ENCODE measurements around the gene TUT7.
"Not testable (repeated sequence)": the region's sequence is repeated elsewhere in the genome, so short reads cannot be mapped to it uniquely, and the experiment has no call there.

The TUT7 gene

DNA sequence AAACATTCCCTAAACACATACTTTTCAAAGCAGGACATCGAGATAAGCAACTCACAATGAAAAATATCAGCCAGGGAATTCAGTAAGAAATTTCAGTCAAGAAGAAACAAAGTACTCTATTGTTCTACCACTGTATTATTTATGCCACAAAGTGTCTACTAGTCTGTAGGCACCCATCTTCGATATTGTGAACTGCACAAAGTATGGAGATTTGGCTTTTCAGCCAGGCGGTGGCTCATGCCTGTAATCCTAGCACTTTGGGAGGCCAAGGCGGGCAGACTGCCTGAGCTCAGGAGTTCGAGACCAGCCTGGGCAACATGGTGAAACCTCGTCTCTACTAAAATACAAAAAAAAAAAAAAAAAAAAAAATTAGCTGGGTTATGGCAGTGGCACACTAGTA is 63.9 kb downstream of the TUT7 start:
- DNase-seq: not testable (repeated sequence)

DNA sequence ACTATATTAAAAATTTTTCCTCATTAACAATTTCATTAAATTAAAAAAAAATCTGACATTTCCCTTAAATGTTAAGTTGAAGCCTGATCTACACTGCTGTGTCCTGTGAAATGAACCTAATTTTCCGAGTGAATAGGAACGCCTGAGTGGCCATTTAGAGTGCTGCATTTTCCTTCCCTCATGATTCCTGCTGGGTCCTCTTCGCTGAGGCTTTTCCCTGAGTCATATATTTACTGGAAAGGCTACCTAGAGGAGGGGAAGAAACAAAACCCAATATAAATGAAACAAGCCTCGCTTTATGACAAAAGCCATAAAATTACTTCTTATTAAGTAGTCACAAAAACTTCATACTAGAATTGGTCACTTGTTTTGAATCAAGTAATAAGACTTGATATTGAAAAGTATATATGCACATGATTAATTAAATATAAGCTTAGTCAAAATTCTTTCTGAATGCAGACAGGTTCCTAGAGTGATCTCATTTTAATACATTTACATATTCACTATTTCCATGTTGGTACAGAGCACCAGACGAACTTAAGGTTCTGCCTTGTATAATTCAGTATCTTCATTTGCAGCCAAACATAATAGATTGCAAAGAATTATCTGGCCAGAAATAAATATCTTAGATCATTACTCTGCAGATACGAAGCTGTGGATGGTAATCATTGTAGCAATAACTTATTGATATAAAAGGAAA is 65.6 kb downstream of the TUT7 start:
- no peak for DNase-seq

DNA sequence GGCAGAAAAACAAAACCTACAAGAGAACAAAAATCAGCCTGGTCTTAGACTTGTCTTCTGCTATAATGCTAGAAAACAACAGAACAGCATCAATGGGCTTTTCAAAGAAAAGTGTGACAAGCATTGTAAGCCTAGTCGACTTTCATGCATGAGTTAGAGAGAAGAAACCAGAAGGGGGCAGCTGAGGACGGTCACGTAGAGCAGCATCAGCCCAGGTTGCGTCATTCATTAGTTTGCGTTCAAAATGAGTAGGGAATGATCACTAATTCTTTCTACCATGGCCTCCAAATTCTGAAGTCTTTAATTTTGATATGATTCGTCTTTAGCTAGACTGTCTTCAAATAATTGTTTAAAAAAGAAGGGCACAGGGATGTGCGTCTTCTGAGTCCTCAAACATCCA is 67.2 kb downstream of the TUT7 start:
- DNase-seq: no peak

DNA sequence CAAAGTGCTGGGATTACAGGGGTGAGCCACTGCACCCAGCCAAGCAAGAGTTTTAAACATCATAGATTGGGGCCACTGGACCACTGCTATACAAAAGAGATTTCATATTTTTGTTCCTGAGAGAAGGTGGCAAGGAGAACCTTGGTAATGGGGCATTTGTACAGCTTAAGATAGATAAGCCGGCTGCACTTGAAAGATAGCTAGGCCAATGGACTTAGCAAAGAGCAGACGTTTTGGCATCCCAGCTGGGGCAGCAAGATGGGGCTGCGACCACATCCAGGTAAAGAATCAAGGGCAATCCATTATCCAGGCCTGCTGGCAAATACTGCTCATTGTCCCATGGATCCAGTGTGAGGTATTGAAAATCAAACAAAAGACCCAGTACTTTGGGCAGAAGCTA is 67.9 kb downstream of the TUT7 start:
- no peak for DNase-seq

DNA sequence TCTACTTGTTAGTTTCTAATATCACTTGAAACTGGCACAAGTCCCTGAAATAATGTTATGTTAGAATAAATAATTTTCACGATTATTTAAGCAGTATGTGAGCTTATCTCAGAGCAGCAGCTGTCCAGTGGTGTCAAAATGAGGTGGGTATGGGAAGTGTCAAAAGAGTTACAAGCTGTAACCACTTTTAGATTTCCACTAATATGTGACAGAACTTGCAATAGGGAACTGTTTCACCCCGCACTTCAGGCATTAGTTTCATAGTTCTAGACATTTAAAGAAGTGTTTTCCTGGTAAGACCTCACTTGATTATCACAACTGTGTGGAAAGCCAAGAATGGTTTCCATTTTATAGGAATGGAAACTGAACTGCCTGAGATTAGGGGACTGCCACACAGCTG is 68.9 kb downstream of the TUT7 start:
- no peak for DNase-seq

DNA sequence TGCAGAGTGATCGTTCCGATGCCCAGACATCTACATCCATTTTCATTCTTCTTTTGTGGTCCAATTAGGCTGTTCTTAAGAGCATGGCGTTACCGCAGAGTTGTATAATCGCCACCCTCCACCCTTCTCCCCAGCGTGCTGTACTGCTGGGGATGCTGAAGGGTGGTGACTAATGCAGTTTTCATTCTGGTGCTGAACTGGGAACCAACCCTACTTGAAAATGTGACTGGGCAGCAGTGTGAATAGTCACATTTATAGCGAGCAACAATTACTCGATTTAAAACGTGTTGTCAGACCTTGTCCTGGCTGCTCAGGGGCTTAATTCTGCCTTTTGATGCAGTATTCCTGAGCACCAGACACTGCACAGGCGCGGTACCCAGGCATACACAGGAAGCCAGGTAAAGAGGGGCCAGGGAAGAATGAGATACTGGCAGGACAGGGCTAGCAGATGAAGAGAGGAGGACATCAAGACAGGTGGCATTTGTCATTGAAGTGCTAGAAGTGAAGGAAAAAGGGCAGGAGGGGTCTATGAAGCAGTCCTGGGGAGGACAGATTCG is 71.2 kb downstream of the TUT7 start:
- no peak for DNase-seq

DNA sequence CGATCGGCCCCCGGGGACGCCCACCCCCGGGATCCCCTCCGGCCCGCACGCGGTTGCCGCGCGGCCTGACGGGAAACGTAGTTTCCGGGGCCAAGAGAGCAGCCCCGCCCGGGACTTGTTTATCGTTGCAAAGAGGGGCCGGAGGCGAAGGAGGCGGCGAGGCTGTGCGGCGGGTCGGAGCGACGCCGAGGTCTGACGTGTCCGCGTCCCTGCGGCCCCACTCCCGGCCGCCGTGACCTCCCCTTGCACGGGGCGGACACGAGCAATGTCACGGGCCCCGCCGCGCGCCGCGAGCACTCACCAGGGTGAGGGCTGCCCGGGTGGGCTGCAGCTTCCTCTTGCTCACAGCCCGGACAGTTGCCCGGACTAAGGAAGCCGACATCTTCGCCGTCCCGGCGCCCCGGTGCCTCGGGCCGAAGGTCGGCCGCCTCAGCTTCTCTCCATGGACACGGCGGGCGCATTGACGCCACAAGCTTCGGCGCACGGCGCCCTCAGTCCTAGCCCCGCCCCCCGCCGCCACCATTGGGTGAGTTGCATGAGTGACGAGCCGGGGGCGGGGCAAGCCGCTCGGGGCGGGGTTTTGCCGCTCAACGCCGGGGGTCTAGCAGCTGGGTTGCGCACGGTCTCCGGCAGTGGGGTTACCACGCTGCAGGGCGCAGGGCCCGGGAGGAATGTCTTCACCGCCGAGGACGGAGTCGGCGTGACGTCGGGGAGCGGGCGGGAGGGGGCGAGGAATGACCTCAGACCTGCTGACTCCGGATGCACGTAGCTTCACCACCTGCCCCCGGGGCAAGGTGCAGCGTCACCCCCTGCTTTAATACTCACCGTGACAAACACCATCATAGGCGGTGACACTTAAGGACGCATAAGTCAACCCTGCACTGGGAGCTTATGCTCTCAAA is 71.9 kb downstream of the TUT7 start, which contains the start of gene ISCA1:
Gene ISCA1 (minus strand): TSS at position 462 of the 902 bp plus-strand sequence. CDS start 80 bp downstream, at position 382.
- peak; percentile 61 for DNase-seq

DNA sequence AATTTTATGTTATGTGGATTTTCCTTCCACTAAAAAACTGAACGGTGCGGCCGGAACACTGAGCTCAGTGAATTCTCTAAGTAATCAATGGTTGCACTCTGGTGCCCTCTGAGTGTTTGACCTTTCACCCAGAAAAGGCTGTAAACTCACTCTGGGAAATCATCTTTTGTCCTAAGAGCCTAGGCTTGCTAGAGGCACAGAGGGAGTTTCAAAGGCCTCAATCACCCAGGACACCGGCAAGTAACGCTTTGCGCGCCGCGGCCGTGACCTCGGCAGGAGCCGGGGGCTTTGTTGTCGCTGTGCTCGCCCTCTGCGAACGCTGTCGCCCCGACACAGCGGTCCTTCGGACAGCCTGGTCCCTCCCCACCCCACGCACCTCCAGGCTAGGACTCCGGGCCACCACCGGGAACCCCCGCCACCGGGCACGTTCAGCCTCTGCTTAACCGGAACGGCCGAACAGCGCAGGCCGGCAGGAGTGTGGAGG is 72.6 kb downstream of the TUT7 start:
- peak; percentile 30 for DNase-seq

DNA sequence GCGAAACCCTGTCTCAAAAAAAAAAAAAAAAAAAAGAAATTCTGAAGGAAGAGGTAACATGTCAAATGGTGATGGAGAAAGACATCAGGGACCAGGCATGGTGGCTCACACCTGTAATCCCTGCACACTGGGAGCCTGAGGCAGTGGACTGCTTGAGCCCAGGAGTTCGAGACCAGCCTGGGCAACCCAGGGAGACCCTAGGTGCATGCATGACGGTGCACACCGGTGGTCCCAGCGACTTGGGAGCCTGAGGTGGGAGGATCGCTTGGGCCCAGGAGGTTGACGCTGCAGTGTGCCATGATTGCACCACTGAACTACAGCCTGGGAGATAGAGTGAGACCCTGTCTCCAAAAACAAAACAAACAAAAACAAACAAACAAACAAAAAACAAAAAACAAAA is 73.6 kb downstream of the TUT7 start:
- DNase-seq: no peak

DNA sequence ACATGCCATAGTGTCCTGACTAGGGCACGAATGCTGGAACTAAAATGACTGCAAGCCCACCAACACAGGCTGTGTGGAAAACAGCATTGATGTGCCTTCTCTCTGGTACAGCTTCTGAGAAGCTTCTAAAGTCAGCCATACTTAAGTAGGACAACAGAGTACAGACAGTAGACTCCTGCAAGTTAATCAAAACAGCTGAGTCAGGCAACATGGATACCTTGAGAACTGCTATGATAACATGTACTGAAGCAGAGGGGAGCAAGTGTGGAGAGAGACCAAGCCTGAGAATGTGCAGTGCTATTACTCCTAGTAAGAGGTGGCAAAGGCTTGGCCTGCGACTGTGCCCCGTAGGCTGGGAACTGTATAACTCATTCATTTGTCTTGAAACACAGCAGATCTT is 74.4 kb downstream of the TUT7 start:
- DNase-seq: no peak

DNA sequence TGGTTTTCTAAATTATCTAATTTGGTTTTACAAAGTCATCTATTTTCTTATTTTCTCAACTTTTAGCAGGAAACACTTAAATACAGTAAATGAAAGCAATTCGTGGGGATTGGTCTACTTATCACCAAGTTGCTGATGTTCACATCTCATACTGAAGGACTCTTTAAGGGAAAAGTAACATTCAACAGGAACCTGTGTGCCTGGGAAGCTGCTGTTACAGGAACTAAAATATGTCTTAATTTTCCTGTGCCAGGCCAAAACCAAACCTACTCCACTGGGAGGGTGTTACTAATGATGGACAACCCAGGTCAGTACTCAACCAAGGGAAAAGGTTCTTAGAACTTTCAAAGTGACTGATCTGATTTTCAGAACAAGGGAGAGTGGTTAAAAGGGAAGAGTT is 77.1 kb downstream of the TUT7 start:
- no peak for DNase-seq

DNA sequence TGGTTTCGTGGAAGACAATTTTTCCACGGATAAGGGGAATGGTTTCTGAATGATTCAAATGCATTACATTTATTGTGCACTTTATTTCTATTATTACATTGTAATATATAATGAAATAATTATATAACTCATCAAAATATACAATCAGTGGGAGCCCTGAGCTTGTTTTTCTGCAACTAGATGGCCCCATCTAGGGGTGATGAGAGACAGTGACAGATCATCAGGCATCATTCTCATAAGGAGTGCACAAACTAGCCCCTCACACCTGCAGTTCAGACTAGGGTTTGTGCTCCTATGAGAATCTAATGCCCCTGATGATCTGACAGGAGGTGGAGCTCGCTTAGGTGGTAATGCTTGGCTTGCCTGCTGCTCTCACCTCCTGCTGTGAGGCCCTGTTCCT is 78.2 kb downstream of the TUT7 start:
- DNase-seq: no peak

DNA sequence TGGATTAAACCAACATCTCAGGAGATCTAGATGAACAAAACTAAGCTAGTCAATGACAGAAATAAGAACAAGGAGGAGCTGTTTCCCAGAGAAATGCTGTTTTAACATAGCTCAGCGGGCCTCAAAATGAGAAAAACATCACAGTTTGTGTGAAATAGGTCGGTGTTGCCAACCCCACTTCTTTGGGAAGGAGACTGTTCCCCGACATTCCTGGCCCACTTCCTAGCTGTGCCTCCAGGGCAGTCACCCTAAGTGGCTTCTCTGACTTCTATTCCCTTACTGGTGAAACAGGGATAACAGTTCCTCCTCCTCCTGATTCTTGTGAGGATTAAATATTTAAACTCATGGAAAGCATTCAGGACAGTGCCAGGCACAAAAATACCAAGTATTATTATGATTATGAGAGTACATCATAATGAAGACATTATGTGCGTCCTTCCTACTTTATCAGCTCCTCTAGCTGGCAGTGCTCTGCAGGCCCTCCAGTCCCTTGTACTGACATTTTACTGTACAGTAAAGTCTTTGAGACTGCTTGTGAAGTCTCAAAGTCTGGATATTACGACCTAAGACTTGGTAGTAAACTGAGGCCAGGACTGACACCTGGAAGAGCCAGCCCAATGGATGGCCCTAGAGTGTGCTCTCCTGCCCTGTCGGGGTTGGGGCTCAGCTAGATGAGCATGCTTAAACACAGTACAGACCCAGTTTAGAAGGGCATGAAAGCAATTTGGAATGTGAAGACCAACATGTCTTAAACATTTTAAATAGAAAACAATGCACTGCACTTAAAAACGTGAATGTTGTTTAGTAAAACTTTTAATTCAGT is 79.2 kb downstream of the TUT7 start:
- DNase-seq: no peak

DNA sequence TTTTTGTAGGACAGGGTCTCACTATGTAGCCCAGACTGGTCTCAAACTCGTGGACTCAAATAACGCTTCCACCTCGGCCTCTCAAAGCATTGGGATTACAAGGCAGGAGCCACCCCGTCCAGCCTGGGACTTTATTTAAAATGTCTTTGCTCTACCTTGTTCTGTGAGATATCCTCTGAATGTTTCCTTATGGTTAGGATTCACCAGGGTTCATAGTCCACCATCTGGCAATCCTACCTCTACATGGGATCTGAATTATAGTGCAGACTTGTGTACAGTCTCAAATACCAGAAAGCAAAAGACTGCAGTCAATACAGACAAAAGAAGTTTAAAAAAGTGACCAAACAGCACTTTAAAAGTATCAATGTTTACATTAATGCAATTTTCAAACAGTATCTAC is 82.0 kb downstream of the TUT7 start:
- no peak for DNase-seq

DNA sequence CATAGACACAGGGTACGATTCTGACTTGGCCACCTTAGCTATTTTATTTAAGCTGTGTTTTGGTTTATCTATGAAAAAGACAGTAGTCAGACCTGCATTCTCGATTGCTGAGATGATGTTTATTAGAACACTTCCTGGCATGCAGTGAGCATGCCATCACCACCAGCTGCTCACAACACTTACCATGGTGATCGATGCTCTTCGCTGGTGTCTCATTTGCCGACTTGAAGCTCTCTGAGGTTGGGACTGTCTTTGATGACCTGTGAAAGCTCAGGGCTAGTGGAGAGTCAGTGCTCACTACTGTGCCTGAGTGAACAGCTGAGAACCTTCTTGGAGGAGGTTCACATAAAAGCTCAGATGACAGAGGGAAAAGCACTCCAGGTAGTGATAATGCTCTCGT is 90.3 kb downstream of the TUT7 start:
- DNase-seq: no peak

DNA sequence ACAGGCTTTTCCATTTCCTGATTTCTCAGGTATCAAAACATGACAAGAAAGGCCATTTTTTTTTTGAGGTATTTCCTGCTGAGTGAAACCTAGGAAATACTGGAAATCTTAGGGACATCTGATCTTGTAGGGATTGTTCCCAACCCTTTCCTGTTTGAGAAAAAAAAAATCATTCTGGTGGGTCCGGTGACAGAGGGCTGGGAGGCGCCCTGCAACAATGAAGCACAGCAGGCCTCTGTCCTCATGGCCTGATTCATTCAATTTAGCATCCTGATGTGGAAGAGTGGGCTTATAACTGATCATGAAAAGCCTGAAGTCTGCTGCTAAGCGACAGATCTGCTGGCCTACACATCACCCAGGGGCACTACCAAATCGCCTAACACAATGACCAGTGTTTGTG is 91.7 kb downstream of the TUT7 start:
- no peak for DNase-seq

DNA sequence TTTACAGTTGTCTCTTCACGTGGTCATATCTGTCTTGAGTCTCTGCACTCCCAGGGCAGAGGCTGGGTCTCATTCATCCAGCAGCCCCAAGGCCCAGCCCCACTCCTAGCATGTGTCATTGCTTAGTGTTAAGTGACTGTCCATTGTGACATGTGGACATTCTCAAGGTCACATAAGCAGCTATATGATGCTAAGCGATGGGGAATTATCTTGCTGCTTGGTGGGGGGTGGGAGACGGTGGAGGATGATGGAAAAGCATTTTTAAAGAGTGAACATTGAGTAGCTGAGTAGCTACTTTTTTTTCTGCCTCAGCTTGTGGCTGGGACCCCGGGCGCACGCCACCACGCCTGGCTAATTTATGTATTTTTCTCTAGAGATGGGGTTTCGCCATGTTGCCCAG is 94.7 kb downstream of the TUT7 start, which contains the start of gene C9orf153:
Gene C9orf153 (minus strand): TSS at position 101 of the 400 bp plus-strand sequence. CDS start 30,054 bp downstream, outside the sequence.
- DNase-seq: no peak

DNA sequence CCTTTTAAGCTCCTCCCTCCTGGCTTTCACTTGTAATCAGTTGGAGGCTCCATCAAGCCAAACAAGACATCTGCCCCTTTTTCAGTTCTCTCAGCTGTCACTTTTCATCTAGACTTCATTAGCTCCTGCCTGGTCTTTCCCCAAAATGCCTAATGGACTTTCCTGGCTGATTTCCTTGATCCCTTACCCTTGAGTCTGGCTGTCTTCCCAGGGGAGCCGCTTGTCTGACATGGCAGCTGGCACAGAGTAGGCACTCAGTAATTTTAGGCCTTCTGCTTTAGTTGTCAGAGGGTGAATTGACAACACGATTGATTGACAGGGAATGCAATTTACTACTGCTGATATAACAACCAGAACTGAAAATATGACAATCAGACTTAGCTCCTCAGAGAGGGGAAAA is 96.8 kb downstream of the TUT7 start:
- no peak for DNase-seq

DNA sequence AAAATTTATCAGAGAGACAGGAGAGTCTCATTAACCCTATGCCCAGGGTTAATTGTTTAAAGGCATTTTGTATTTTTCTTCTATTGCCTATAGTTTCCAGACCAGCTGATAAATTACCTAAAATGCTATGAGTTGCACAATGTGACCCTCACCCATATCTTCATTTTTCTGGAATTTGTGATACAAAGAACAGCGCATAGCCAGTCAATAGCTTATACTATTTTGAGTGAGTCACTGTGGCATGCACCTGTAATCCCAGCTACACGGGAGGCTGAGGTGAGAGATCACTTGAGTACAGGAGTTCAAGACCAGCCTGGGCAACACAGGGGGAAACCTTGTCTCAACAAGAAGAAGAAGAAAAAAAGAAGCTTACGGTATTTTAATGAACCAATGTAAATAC is 97.6 kb downstream of the TUT7 start:
- DNase-seq: no peak

DNA sequence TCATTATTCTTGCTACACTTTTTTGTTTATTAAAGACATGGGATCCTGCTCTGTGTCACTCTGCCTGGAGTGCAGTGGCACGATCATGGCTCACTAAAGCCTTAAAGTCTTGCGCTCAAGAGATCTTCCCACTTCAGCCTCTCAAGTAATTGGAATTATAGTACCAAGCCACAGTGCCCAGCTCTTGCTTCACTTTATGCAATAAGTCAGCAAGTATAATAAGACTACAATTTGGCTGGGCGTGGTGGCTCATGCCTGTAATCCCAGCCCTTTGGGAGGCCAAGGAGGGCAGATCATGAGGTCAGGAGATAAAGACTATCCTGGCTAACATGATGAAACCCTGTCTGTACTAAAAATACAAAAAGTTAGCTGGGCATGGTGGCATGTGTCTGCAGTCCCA is 100.6 kb downstream of the TUT7 start:
- no peak for DNase-seq

DNA sequence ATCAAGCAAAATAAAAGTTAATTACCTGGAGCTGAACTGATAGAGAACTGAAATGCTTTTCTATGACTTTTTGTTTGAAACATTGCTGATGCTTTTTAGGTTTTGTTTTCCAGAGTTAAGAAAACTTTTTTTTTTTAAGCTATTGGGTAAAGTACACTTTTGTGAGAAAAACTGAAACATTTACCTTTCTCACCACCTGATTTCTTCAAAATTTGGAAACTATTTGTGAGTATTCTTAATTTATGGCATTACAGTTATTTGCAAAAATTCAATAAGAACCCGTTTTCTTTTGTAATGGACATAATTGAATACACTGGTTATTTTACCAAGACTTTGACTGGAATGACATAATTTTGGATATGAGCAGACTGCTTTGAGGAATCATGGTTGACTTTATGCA is 101.3 kb downstream of the TUT7 start:
- DNase-seq: no peak

DNA sequence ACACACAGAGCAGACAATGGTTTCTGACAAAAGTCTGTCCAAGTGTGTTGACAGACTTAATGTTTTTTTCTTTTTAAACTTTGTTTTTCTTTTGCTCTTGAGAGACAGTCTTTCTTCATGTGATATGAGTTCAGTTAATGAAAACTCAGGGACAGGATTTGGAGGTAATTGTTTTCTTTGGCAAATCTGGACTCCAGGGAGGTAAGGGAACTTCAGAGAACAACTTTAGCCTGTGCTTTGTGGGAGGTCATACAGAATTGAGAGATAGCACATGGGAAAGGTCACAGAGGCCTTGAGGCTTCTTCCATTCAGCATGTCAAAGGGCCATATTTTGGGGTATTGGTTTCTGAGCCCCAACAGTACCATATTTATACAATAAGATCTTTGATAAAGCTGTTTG is 104.1 kb downstream of the TUT7 start:
- no peak for DNase-seq

DNA sequence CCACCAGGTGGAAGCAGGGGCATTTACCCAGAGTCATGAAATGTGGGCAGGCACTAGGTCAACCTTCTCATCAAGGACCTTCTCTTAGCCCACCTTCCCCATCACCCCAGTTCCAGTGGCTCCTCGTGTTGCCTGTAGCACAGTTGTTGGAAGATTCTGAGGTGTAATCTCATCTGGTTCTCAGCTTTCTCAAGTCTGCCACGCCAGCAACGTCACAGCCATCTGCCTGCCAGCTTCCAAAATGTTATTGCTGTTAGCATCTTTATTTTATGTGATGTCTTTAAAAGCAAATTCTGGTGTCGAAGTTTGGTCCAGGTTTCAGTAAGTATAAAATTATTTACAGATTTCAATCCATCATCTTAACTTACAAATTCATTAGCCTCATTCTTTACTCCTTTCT is 105.5 kb downstream of the TUT7 start:
- no peak for DNase-seq

Measured in 8988T (cell line).